GM21423 (cell line): ENCODE data around the gene TOP3B.
"Not testable (repeated sequence)": the region's sequence is repeated elsewhere in the genome, so short reads cannot be mapped to it uniquely, and the experiment has no call there.

Experiments
- ATAC-seq: cut with Tn5 transposase; IDR thresholded peaks from one replicate; pipeline ENCODE4 v1.9.1; 2021; ENCODE audit warnings: mild to moderate bottlenecking, moderate library complexity; ENCODE audit not compliant: unreplicated experiment

TOP3B gene

GRCh38 chr22:21947040-21948014 lies 35.3 kb downstream of the TOP3B start:
- no peak for ATAC-seq

- ATAC-seq, result no peak
Observed at GRCh38 chr22:21946262-21946925, 36.2 kb downstream of the TOP3B start.

GRCh38 chr22:21945453-21946261 lies 36.9 kb downstream of the TOP3B start:
- no peak for ATAC-seq

- no peak for ATAC-seq
Observed at GRCh38 chr22:21944871-21945270, 37.7 kb downstream of the TOP3B start.

- no peak for ATAC-seq
Observed at GRCh38 chr22:21943571-21944448, 38.8 kb downstream of the TOP3B start.

- ATAC-seq, result no peak
Observed at GRCh38 chr22:21942407-21943343, 39.9 kb downstream of the TOP3B start.

GRCh38 chr22:21941921-21942320 lies 40.7 kb downstream of the TOP3B start:
- ATAC-seq, result no peak

GRCh38 chr22:21940521-21940920 lies 42.1 kb downstream of the TOP3B start:
- ATAC-seq, result no peak

GRCh38 chr22:21939935-21940334 lies 42.7 kb downstream of the TOP3B start:
- ATAC-seq, result not testable (repeated sequence)

- ATAC-seq, result no peak
Observed at GRCh38 chr22:21939461-21939913, 43.1 kb downstream of the TOP3B start.

GRCh38 chr22:21938906-21939305 lies 43.7 kb downstream of the TOP3B start:
- no peak for ATAC-seq

GRCh38 chr22:21938071-21938822 lies 44.3 kb downstream of the TOP3B start:
- no peak for ATAC-seq

- no peak for ATAC-seq
Observed at GRCh38 chr22:21937821-21938070, 44.8 kb downstream of the TOP3B start.

GRCh38 chr22:21937041-21937820 lies 45.4 kb downstream of the TOP3B start:
- no peak for ATAC-seq

GRCh38 chr22:21936151-21936775 lies 46.3 kb downstream of the TOP3B start:
- ATAC-seq, result no peak

GRCh38 chr22:21933910-21934309 lies 48.7 kb downstream of the TOP3B start:
- ATAC-seq, result no peak

GRCh38 chr22:21933413-21933812 lies 49.2 kb downstream of the TOP3B start:
- no peak for ATAC-seq
